H9 (cell line): ENCODE data around the gene PLB1. TPM values are rescaled to one million over a fixed set of nuclear protein-coding genes. Genes with fewer than 3 reads are reported as not detected.

Experiments used
- DNase-seq: peaks from one replicate; pipeline ENCODE4 v3.0.0-alpha.2; 2017
- H2AFZ ChIP-seq: one replicate; pipeline ENCODE4 v1.6.1; 2013; ENCODE audit warnings: mild to moderate bottlenecking, low read length, control low read depth, moderate library complexity
- H2AK5ac ChIP-seq: 2 replicates; pipeline ENCODE4 v1.6.1; 2013; ENCODE audit warnings: low read length, control low read depth, mixed read lengths; ENCODE audit not compliant: insufficient read length
- H2BK120ac ChIP-seq: one replicate; pipeline ENCODE4 v1.6.1; 2013; ENCODE audit warnings: low read depth, mild to moderate bottlenecking, low read length, control low read depth, inconsistent platforms; ENCODE audit not compliant: poor library complexity, severe bottlenecking
- H2BK12ac ChIP-seq: 2 replicates; pipeline ENCODE4 v1.6.1; 2013; ENCODE audit warnings: low read length, control low read depth, mixed read lengths, low read depth; ENCODE audit not compliant: insufficient read length
- H2BK15ac ChIP-seq: 2 replicates; pipeline ENCODE4 v1.6.1; 2013; ENCODE audit warnings: low read depth, low read length, control low read depth
- H2BK20ac ChIP-seq: one replicate; pipeline ENCODE4 v1.6.1; 2013; ENCODE audit warnings: low read depth, mild to moderate bottlenecking, low read length, control low read depth, inconsistent platforms; ENCODE audit not compliant: poor library complexity, severe bottlenecking
- H2BK5ac ChIP-seq: 2 replicates; pipeline ENCODE4 v1.6.1; 2013; ENCODE audit warnings: low read length, control low read depth, mixed read lengths; ENCODE audit not compliant: insufficient read length
- H3K14ac ChIP-seq: 2 replicates; pipeline ENCODE4 v1.6.1; 2013; ENCODE audit warnings: low read length, control low read depth; ENCODE audit not compliant: insufficient read depth
- H3K18ac ChIP-seq: 2 replicates; pipeline ENCODE4 v1.6.1; 2013; ENCODE audit warnings: low read depth, mild to moderate bottlenecking, mixed read lengths, low read length, control low read depth; ENCODE audit not compliant: insufficient read length
- H3K23ac ChIP-seq: 2 replicates; pipeline ENCODE4 v1.6.1; 2013; ENCODE audit warnings: low read length, control low read depth, mixed read lengths, low read depth; ENCODE audit not compliant: insufficient read length
- H3K23me2 ChIP-seq: 2 replicates; pipeline ENCODE4 v1.6.1; 2013; ENCODE audit warnings: low read depth, mild to moderate bottlenecking, mixed read lengths, low read length, control low read depth; ENCODE audit not compliant: insufficient read length, poor library complexity, severe bottlenecking
- H3K27ac ChIP-seq: 2 replicates; pipeline ENCODE4 v1.5.1; 2013; ENCODE audit warnings: low read length, control low read depth, mixed read lengths, low read depth; ENCODE audit not compliant: insufficient read length
- H3K27me3 ChIP-seq: 2 replicates; pipeline ENCODE4 v1.6.1; 2013; ENCODE audit warnings: low read length, control low read depth, inconsistent platforms; ENCODE audit not compliant: insufficient read depth
- H3K4ac ChIP-seq: 2 replicates; pipeline ENCODE4 v1.6.1; 2013; ENCODE audit warnings: low read depth, mild to moderate bottlenecking, control low read depth, inconsistent platforms, low read length, moderate library complexity
- H3K4me1 ChIP-seq: 2 replicates; pipeline ENCODE4 v1.6.1; 2013; ENCODE audit warnings: low read length, control low read depth, inconsistent platforms; ENCODE audit not compliant: insufficient read depth
- H3K4me2 ChIP-seq: 2 replicates; pipeline ENCODE4 v1.6.1; 2013; ENCODE audit warnings: low read length, control low read depth, mixed read lengths; ENCODE audit not compliant: insufficient read length, insufficient read depth
- H3K56ac ChIP-seq: 2 replicates; pipeline ENCODE4 v1.6.1; 2013; ENCODE audit warnings: low read depth, mild to moderate bottlenecking, mixed read lengths, low read length, control low read depth; ENCODE audit not compliant: insufficient read length
- H3K79me1 ChIP-seq: 2 replicates; pipeline ENCODE4 v1.6.1; 2013; ENCODE audit warnings: low read depth, mild to moderate bottlenecking, moderate library complexity, low read length, control low read depth, inconsistent platforms; ENCODE audit not compliant: insufficient read depth, poor library complexity, severe bottlenecking
- H3K79me2 ChIP-seq: 2 replicates; pipeline ENCODE4 v1.6.1; 2013; ENCODE audit warnings: low read length, control low read depth, inconsistent platforms; ENCODE audit not compliant: insufficient read depth
- H3K9ac ChIP-seq: 2 replicates; pipeline ENCODE4 v1.6.1; 2013; ENCODE audit warnings: low read length, control low read depth, mixed read lengths; ENCODE audit not compliant: insufficient read length; ENCODE audit errors: extremely low read depth
- H3K9me3 ChIP-seq: one replicate; pipeline ENCODE4 v1.6.1; 2013; ENCODE audit warnings: low read depth, low read length, inconsistent platforms; ENCODE audit not compliant: control insufficient read depth
- H3T11ph ChIP-seq: one replicate; pipeline ENCODE4 v1.6.1; 2013; ENCODE audit warnings: mild to moderate bottlenecking, low read length, control low read depth, inconsistent platforms
- H4K20me1 ChIP-seq: one replicate; pipeline ENCODE4 v1.6.1; 2013; ENCODE audit not compliant: control insufficient read depth, insufficient read length, insufficient read depth
- H4K5ac ChIP-seq: 2 replicates; pipeline ENCODE4 v1.6.1; 2013; ENCODE audit warnings: low read depth, mild to moderate bottlenecking, mixed read lengths, low read length, control low read depth; ENCODE audit not compliant: insufficient read length
- H4K8ac ChIP-seq: replicated peaks from 2 replicates; pipeline ENCODE4 v1.6.1; 2013; ENCODE audit warnings: low read length, control low read depth, mixed read lengths, low read depth; ENCODE audit not compliant: insufficient read length
- H4K91ac ChIP-seq: 2 replicates; pipeline ENCODE4 v1.6.1; 2013; ENCODE audit warnings: low read depth, mild to moderate bottlenecking, moderate library complexity, mixed read lengths, low read length, control low read depth; ENCODE audit not compliant: insufficient read length
- H3K27ac Mint-ChIP-seq, 3 experiments: 2 replicates in 2 of 3; 3 replicates in 1 of 3; pipeline ENCODE4 v1.8.0; 2020 to 2021; ENCODE audit warnings: mixed read lengths in 3 of 3, mild to moderate bottlenecking in 1 of 3, moderate library complexity in 1 of 3
- H3K27me3 Mint-ChIP-seq: 2 replicates; pipeline ENCODE4 v1.8.0; 2021; ENCODE audit warnings: low read depth, mild to moderate bottlenecking, moderate library complexity, mixed read lengths
- H3K36me3 Mint-ChIP-seq, 3 experiments: 2 replicates in 2 of 3; 3 replicates in 1 of 3; pipeline ENCODE4 v1.8.0; 2020 to 2021; ENCODE audit warnings: low read depth in 3 of 3, mixed read lengths in 3 of 3; ENCODE audit not compliant: insufficient read depth in 1 of 3
- H3K4me1 Mint-ChIP-seq, 2 experiments: 2 replicates each; pipeline ENCODE4 v1.8.0; 2020; ENCODE audit warnings: mixed read lengths in 2 of 2
- H3K4me3 Mint-ChIP-seq, 2 experiments: 2 replicates in 1 of 2; 3 replicates in 1 of 2; pipeline ENCODE4 v1.8.0; 2020 to 2021; ENCODE audit warnings: mild to moderate bottlenecking in 2 of 2, mixed read lengths in 2 of 2, moderate library complexity in 1 of 2
- H3K9me3 Mint-ChIP-seq, 2 experiments: 2 replicates in 1 of 2; 3 replicates in 1 of 2; pipeline ENCODE4 v1.8.0; 2020; ENCODE audit warnings: mild to moderate bottlenecking in 2 of 2, mixed read lengths in 2 of 2, moderate library complexity in 1 of 2
- CTCF ChIP-seq: fragments of 200-600 bp; sonication (generic); conservative IDR thresholded peaks from 3 replicates; pipeline ENCODE4 v1.8.0; 2021; ENCODE audit warnings: antibody characterized with exemption, mild to moderate bottlenecking
- total RNA-seq: library from RNA; stranded (reverse); gene quantifications from 2 replicates; pipeline ENCODE4 v1.2.1, GENCODE V29; 2021

The PLB1 gene
- total RNA-seq, 1 experiment from 2014 or later: not detected

GRCh38 chr2:28681606-28682005, 185.7 kb downstream of the PLB1 start:
- Histone ChIP-seq H2AFZ (no peak overlapping the region), H2AK5ac (no peak overlapping the region)

More at GRCh38 chr2:28681606-28682005, 185.7 kb downstream of the PLB1 start:
- no peaks in the 10 kb centered on the region for H3K27me3 ChIP-seq
- Mint-ChIP-seq H3K4me1 (peaks cover 30 to 34% of the 10 kb centered on the region in 2 experiments), H3K27me3 (no peaks in the 10 kb centered on the region), H3K27ac (no peak overlapping the region), H3K36me3 (no peaks in the 10 kb centered on the region), H3K9me3 (no peaks in the 10 kb centered on the region), H3K4me3 (no peak overlapping the region)
- H3K27ac ChIP-seq: no peak overlapping the region
- H3T11ph ChIP-seq: no peak overlapping the region
- H3K79me1 ChIP-seq: no peaks in the 10 kb centered on the region
- no peak overlapping the region for H3K18ac ChIP-seq
- no peak for DNase-seq
- no peaks in the 10 kb centered on the region for H4K20me1 ChIP-seq
- no peak overlapping the region for H3K9ac ChIP-seq
- no peaks in the 10 kb centered on the region for H3K79me2 ChIP-seq
- H3K23me2 ChIP-seq: no peaks in the 10 kb centered on the region
- no peak for TF ChIP-seq CTCF
- peaks cover 3% of the 10 kb centered on the region; the same call in 1 of the 2 replicates for H3K4me1 ChIP-seq
- no peak overlapping the region for H4K91ac ChIP-seq
- no peak overlapping the region for H3K23ac ChIP-seq
- H2BK5ac ChIP-seq: no peak overlapping the region
- no peak overlapping the region for H2BK12ac ChIP-seq
- no peak overlapping the region for H3K56ac ChIP-seq
- no peak overlapping the region for H3K14ac ChIP-seq
- H3K9me3 ChIP-seq: no peaks in the 10 kb centered on the region
- no peak overlapping the region for H4K5ac ChIP-seq
- no peak overlapping the region for H2BK120ac ChIP-seq
- no peak overlapping the region for H4K8ac ChIP-seq
- no peak overlapping the region for H3K4me2 ChIP-seq
- no peak overlapping the region for H2BK20ac ChIP-seq
- H2BK15ac ChIP-seq: no peak overlapping the region
- no peak overlapping the region for H3K4ac ChIP-seq
